Astrocyte of the spinal cord (primary cell): ENCODE data around the gene PTPRG.
A peak's percentile ranks its signal among the peaks of the same experiment; 100 is the strongest.

Experiments used
- DNase-seq: peaks from one replicate; pipeline ENCODE4 v3.0.0; 2011; ENCODE audit warnings: low read depth, low spot score
- H3K4me3 ChIP-seq: 2 replicates; pipeline ENCODE4 v1.5.1; 2011; ENCODE audit warnings: low read depth, mild to moderate bottlenecking, low read length, moderate library complexity
- in situ Hi-C: cut with HindIII; loops from 2 replicates; pipeline ENCODE4 v1.10.0; 2017; ENCODE audit warnings: low sequenced_read_pairs
- TF ChIP-seq, protein P1 (sequence below): IDR thresholded peaks from 2 replicates; pipeline ENCODE4 v1.5.1; 2012; ENCODE audit warnings: low read depth, mild to moderate bottlenecking, low read length, inconsistent platforms

The PTPRG gene

DNA sequence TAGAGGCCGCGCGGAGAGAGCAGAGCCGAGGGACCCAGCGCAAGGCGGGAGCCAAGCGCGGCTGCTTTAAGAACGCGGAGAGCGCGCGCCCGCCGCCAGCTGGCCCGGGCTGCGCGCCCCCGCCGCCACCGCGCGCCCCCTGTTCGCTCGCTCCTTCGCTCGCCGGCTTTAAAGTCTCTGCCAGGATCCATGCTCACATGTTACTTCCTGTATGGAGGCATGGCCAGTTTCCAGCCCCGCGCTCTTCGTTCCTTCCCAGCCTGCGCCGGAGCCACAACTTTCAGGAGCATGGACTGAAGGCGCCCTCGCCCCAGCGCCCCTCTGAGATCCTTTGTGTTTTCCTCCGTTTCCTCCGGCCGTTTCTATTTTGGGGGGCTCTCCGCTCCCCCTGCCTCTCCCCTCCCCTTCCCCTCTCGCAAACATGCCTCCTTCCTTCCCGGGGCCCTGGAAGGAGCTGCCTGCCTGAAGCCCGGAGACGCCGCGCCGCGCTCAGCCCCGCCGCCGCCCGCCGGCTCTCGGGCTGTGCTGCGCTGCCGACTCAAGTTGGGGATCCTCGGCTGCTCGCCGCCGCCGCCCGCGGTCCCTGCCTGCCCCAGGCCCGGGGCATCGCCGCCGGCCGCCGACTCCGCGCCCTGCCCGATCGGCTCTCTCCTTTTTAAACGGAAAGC, at the start of gene PTPRG:
TSS of gene PTPRG (plus strand) at position 198 of the 668 bp plus-strand sequence. CDS start 717 bp downstream, outside the sequence.
- peak; percentile 95 for DNase-seq
- H3K4me3 ChIP-seq = peak within 1 kb of the TSS; percentile 62
- TF ChIP-seq, protein P1, sequence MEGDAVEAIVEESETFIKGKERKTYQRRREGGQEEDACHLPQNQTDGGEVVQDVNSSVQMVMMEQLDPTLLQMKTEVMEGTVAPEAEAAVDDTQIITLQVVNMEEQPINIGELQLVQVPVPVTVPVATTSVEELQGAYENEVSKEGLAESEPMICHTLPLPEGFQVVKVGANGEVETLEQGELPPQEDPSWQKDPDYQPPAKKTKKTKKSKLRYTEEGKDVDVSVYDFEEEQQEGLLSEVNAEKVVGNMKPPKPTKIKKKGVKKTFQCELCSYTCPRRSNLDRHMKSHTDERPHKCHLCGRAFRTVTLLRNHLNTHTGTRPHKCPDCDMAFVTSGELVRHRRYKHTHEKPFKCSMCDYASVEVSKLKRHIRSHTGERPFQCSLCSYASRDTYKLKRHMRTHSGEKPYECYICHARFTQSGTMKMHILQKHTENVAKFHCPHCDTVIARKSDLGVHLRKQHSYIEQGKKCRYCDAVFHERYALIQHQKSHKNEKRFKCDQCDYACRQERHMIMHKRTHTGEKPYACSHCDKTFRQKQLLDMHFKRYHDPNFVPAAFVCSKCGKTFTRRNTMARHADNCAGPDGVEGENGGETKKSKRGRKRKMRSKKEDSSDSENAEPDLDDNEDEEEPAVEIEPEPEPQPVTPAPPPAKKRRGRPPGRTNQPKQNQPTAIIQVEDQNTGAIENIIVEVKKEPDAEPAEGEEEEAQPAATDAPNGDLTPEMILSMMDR = no peak
- in situ Hi-C loops = no loop called here

DNA sequence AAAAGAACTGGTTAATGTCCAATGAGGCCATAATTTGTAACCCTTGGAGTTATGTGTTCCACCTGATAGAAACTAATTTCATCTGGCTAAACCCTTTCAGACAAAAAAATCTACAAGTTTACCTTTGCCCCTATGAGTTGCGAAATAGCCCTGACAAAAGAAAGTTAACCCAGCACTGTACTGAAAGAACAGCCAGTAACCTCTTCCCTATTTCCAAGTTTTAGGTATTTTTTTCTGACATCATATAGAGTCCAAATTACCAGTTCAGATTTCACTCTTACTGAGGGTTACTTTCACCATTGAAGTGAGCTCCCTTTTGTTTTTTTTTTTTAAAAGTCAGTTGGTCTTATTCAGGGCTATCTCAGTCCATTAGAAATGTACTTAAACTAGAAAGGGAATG, 42.8 kb upstream of the PTPRG start:
- no peak overlapping the region for H3K4me3 ChIP-seq
- in situ Hi-C loops = no loop called here
- TF ChIP-seq, protein P1 = no peak
- no peak for DNase-seq

DNA sequence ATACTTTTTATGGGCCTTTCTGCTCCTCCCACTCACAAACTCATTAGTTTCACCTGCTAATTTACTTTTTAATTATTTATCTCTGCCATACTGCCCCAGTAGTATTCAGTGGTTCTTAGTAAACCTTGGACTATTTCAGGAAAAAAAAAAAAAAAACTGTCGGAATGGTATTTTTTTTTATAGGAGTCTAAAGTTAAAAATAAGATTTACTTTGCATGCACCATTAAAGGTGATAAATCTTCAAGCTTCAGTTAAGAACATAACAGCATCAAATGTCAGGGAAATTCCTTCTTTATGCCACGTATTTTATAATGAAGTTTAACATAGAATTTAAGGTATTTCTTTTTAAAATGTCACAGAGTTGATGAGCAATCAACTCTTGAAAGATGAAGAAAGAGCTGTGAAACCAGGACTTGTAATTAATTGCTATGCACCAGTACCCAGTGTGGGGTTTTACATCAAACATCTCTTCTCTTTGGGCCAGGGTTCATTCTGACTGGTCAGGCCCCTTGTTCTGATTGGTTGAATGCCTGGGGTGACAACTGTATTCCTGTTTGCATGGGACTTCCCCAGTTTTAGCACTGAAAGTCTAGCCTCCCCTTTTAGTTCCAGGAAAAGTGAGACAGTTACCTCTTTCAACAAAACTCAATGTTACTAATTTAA, 40.3 kb upstream of the PTPRG start:
- in situ Hi-C loops = no loop called here
- no peak for DNase-seq
- no peak overlapping the region for H3K4me3 ChIP-seq
- TF ChIP-seq, protein P1 = no peak

DNA sequence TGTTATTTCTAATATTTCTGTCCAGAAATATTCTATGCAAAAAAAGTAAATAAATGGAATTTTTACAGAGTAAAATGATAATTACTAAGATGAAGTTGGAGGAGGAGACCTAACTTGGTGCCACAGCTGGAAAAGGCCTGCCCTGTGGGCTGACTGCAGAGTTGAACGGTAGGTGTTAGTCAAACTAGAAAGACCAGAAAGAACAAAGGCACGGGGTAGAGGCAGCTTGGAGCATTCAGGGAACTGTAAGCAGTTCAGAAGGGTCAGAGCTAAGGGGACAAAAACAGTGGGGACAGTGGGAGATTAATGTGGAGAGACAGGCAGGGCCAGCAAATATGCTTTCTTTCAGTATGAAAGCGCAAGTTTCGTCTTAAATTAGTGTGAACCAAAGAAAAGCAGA, 39.3 kb upstream of the PTPRG start:
- H3K4me3 ChIP-seq = no peak overlapping the region
- in situ Hi-C loops = no loop called here
- no peak for DNase-seq
- TF ChIP-seq, protein P1 = no peak

DNA sequence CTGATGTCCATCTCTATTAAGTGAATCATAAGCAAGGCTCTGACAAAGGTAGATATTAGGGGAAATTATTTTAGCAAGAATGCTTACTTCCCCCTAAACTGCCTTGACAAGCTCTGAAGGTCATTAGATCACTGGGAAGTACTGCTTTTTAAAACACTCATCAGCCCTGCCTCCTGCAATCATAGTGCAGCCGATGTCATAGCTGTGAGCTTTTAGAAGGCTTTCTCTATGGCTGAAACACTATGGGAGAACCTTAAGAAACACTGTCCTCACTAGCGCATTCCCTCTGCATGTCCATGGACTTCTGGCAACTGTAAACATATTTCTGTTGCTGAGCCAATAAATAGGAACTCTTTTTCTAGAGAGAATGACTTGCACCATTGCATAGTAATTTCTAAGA, 38.7 kb upstream of the PTPRG start:
- H3K4me3 ChIP-seq = no peak overlapping the region
- DNase-seq = no peak
- in situ Hi-C loops = no loop called here
- TF ChIP-seq, protein P1 = no peak

DNA sequence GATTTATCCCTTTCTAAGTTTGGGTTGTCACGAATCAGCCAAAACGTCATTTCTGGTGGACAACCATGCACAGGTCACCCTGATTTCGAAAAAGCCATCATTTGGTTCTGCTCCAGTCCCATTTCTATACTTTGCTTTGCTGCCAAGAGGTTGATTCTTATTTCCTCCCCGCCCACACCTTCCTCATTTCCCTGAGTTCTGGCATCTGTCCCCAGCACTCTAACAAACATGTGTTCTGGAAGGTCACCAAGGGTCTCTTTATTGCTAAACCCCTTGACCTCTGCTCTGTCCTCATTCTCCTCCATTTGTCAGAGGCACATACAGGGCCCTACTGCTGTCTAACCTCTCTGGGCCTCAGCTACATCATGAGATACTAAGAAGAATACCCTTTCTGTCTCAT, 36.4 kb upstream of the PTPRG start:
- no peak for DNase-seq
- TF ChIP-seq, protein P1 = no peak
- in situ Hi-C loops = no loop called here
- no peak overlapping the region for H3K4me3 ChIP-seq
